GM19328 (cell line): ENCODE results near the gene FAM83G.

Source experiments
- ATAC-seq: cut with Tn5 transposase; IDR thresholded peaks from one replicate; pipeline ENCODE4 v1.9.1; 2021; ENCODE audit warnings: mild to moderate bottlenecking, moderate library complexity; ENCODE audit not compliant: unreplicated experiment

Gene FAM83G

DNA sequence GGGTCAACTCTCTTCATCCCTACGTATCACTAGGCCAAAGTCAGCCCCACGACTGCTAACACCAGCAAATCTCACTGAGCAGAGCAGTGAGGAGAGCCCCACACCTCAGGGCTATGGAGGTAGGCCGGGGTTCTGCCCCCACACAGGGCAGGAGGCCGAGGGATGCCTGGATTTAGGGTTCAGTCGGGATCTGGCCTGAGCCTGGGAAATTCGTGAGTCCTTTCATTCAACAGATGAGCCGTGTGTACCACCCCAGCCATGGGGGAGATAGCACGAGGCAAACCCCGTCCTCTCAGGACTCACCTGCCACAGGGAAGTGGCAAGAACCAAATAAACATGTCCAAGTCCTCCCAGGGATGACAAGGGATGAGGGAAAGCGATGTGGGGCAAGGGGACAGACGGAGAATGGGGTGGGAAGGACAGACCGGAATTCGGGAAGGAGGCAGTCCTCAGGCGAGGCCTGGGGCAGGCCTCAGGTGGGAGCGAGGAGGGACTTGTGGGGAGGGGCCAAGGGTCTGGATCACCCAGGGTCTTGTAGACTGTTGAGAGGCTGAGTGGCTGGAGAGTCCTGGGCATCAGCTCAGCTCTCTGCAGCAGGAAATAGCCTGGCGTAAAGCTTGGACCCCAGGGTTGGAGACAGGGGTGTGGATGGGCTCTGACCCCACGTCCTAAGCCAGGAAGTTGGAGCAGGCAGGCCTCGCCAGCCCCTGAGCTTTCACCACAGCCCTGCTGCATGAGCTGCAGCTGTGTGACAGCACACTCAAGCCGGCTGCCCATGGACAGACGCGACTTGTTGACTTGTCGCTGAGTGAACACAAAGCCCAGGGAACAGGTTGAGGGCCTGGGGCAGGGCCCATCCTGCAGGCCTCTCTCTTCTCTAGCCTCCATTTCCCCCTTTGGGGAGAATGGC lies 7.9 kb upstream of the FAM83G start:
- no peak for ATAC-seq

DNA sequence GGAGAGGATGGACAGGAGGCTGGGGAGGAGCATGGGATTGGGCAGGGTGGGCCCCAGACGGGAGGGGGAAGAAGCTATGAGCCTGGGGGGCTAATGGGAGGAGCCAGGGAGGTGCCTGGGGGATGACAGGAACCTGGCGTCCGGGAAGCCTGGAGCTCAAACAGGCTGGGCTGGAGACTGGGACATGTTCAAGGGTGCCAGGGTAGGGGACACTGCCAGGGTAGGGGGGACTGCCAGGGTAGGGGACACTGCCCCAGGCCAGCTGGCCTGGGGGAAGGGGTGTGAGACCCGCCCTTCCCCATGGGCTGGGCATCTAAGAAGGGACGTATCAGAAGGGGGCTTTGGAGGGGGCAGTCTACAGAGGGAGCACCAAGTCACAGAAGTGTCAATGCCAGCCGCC lies 7.0 kb upstream of the FAM83G start:
- no peak for ATAC-seq

DNA sequence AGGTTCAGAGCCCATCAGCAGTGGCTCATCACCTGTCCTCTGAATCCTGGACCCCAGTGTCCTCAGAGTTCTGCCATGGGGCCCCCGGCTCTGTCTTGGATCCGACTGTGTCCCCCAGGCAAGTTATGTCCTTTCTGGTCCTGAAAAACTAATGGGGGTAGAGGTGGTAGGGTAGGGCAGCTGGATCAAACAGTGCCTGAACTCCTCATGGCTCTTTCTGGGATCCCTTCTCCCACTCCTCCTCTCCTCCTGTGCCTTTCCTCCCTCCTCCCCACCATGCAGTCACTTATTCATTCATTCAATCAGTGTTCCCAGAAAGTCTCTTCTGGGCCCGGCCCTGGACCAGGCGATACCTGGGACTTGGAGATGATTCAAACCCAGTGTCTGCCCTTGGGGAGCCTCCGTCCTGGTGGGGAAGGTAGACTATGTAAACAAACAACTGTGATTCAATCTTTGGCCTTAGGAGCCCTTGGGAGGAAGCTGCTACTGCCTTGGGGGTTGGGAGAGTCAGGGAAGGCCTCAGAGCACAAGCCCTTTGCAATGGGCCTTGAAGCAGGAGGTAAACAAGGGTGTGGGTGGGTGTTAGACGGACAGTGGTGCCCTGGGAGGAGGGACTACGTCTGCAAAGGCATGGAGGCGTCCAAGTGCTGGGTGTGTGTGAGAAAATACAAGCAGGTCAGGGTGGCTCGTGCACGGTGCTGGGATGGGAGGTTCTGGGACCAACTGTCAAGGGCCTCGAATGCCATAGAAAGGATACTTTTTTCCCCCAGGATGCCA lies 6.4 kb upstream of the FAM83G start:
- no peak for ATAC-seq

DNA sequence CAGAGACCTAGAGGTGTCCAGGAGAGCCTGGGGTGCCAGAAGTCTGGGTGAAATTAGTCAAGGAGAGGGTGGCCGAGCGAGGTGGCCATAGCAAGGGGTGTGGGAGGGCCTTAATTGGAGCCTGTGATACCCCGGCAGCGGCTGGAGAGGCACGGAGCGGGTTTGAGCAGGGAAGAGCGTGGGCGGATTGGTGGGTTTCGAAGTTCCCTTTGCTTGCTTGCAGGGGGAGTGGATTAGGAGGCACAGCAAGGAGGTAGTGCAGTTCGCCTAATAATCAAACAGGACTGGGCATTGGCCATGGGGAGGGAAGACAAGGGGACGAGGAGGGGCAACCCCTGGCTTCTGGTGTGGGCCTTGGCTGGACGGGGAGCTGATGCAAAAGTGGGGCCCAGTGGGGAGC lies 5.4 kb upstream of the FAM83G start:
- no peak for ATAC-seq

DNA sequence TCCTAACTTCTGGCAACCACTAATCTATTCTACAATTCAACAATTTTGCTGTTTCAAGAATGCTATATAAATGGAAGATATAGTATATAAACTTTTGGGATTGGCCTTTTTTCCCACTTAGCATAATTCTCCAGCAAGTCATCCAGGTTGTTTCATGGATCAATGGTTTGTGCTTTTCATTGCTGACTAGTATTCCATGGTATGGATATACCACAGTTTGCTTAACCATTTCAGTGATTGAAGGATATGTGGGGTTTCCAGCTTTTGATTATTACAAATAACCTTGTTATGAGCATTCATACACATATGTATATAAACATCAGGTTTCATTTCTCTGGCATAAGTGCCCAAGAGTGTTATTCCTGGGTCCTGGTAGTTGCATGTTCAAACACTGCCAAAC lies 2.1 kb upstream of the FAM83G start:
- ATAC-seq: no peak

DNA sequence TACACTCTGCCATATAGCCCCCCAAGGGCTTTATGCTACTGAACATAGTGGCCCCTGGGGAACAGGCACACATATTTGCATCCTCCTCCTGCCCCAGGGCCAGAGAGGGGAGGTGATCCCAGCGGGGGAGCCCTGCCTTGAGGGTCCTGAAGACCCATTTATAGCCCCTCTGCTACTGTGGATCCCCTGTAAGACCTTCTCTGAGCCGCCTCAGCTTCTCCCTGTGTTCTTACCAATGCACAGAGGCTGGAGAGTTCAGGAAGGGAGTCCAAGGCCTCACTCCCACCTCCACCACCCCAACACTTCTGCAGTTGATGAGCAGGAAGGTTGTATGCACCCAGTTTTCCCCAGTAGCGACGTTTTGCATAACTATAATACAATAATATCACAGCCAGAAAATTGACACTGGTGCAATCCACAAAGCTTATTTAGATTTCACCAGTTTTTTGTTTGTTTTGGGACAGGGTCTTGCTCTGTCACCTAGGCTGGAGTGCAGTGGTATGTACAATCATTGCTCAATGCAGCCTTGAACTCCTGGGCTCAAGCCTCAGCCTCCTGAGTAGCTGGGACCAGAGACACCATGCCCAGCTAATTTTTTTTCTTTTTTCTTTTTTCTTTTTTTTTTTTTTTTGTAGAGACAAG lies 1.3 kb upstream of the FAM83G start:
- ATAC-seq: no peak

DNA sequence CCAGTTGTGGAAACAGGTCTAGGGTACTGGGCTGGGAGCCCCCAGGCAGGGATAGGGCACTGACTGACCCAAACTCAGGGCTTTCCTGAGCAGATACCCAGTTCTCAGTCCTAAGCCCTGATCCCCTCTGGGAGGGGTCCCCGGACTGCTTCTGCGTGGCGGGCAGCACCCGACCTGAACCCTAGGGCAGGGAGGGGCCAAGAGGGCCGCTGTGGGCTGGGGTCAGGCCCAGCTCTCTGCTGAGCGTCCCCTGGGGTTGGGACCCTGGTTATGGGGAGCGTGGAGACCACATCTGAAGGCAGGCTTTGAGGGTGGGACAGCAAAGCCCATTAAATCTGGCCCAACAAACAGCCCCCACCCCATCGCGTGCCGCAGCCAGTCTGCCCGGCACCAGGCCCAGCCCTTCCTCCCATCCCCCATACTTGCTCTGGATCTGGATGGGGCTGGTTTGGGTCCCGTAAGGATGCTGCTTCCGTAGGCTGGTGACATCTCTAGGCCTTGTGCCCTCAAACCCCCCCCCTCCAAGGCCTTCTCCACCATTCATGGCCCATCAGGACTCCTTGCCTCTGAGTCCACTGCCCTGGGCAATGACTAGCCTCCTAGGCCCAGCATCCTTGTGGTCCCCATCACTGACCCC lies 691 bp upstream of the FAM83G start:
- ATAC-seq: no peak

DNA sequence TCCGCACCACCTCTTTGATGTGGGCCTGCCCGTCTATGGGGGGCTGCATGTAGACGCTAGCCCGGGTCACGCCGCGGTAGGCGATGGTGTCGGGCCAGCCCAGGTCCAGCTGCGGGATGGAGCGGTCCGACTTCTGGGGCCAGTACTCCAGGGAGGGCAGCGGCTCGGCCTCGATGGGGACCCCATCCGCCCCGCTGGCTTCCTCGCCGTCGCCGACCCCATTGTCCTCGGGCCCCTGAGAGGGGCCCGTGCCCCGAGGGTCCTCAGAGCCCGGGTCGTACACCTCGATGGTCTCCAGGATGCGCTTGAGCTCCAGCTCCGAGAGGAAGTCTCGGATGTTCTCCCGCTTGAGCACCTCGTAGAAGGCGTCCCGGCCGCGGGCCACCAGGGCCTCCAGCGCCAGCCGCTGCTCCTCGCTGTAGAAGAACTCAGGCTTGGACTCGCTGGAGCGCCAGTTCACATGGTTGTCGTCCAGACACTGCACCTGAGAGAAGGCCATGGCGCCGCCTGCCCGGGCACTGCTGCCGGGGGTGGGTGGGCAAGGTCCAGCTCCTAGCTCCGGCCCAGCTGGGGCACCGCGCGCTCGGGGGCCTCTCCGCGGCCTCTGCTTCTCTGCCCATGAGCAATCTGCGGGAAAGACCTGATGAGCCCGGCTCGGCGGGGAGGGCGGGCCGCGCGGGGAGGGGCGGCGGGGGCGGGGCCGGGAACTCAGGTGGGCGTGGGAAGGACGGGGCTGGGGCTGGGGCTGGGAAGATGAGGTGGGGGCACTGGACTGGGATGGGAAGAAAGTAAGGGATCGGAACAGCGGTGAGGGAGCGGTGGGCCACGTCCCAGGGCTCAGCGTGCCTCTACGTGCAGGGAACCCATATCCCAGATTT lies 782 bp downstream of the FAM83G start:
- ATAC-seq: no peak

DNA sequence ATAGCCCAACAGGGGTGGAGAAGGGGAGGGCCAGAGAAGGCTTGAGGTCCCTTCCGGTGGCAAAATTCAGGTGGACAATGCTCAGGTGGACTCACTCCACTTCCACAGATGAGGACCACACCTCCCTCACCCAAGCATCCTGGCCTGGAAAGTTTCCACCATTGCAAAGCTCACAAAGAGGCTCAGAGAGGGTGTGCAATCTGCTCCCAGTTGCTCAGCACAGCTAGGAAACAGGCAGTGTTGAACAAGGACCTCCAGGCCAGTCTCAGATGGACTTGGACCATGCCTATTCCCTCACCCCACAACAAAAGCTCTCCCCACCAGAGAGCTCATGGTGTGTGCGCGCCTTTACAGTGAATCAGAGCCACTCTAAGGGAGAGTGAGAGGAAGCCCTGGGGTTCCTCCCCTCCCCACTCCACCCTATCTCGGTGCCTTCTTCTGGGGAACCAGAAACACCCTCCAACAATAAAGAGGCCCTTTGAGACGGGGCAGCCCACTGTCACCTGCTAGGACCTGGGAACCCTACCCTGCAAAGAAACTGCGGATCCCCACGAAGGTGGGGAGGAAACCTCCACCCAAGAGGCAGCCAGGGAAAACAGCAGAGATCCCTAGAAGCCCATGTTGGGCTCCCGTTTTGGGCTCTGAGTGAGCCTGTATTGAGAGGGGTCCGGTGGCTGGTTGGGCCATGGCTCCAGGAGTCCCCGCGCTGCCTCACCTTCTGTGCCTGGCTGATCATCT lies 1.6 kb downstream of the FAM83G start:
- no peak for ATAC-seq

DNA sequence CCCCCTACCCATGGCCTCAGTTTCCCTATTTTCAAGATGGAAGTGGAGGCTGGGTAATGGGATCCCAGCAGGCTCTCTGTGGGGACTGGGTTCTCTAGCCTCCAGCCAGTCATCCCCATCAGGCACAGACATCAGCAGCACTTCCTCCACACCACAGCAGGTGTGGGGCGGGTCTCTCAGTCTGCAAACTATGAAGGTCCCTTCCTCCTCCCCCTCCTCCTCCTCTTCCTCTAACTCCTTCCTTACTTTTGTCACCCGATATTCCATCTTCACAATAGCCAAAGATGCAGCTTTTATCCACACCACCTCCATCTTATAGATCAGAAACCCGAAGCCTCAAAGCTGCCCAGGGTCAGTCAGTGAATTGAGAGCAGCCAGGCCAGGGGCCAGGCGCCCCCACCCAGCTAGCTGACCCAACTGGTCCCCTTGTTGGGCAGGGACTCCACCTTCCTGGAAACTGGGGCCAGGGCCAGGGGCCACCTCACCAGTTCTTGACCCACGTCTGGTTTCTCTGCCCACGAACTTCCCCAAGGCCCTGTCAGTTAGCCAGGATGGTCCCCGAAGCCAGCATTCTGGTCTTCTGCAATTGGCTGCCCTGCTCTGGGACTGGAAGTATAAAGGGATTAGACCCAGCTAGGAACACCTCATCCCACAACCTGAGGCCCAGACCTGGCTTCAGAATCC lies 2.5 kb downstream of the FAM83G start:
- ATAC-seq: no peak

DNA sequence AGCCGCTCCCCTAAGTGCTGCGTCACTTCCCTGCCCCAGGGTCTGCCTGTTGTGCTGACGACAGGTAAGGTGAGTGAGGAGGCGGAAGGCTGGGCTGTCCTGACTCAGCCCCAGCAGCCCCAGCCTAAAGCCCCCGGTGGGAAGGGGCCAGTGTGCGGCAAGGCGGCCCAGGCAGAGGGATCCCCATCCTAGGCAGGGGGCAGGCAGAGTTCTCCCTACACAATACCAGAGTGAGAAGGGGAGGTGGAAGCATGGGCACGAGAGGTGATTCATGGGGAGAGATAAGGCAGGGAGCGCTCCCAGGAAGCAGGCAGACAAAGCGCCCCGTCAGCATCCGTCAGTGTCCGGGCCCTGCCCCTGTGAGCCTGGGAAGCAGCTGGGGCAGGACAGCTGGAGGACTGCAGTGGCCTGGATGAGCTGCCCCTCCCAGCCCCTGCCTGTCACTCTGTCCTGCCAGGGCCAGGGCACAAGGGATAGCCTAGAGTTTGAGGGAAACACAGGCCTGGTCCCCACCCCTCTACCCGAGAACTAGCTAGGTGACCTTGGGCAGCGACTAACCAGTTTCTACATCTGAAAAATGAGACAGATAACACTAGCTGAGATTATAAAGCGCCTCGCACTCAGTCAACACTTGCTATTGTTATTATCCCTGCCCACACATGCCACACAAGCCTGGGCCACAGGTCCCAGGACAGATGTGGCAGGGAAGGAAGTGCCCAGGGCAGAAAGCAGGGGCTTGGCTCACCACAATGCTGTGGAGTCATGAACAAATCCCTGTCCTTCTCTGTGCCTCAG lies 3.8 kb downstream of the FAM83G start:
- ATAC-seq: no peak

DNA sequence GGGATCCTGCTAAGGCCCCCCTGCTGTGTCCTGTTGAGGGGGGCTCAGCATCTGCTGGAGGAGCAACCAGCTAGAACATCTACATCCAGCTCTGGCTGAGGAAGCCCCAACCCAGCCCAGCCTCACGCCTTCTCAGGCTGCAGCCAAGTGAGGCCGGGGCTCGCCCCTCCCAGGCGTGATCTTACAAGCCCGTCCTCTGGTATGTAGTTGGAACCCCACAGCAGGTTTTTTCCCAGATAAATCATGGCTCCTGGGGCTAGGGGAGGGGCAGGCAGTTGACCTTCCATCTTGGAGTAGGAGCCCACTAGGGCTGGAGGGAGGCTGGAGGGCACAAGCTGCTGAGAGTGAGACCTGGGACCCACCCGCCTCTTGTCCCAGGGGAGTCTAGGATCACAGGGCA lies 4.7 kb downstream of the FAM83G start:
- no peak for ATAC-seq

DNA sequence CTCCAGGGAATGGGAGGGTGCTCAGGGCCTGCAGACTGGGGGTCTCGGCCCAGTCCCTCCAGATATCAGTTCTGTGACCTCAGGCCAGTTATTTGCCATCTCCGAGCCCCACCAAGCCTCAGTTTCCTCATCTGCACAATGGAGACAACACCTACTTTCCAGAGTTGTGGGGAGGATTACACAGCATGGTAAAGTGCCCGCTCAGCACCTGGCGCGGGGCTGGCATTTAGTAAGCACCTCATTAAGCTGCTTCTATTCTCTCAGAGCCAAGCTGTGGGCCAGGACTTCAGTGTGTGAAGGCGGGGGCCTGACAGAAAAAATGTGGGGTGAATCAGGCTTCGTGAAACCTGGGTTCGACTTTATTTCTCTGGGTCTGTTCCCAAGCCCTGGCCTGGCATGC lies 5.2 kb downstream of the FAM83G start:
- no peak for ATAC-seq

DNA sequence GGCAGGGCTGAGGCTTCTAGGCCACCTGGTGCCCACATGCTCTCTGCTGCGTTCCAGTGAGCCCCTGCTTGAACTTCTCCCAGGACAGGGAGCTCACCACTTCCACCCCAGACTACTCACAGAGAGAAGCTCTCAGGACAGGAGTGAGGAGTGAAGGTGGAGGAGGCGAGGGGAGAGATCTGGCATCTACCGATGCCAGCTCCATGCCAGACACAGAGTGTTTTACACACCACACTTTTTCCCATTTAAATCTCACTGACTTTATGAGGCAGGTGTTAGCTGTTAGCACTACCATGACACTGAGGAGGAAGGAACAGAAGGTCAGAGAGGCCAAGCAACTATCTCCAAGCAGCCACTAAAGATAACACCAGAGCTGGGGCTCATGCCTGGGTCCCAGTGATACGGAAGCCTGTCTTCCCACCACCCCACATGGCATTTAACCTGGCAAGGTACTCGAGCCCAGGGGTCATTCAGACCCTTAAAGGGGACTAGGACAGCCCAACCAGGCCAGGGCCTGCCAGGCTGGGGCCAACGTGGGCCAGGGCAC lies 6.8 kb downstream of the FAM83G start:
- no peak for ATAC-seq

DNA sequence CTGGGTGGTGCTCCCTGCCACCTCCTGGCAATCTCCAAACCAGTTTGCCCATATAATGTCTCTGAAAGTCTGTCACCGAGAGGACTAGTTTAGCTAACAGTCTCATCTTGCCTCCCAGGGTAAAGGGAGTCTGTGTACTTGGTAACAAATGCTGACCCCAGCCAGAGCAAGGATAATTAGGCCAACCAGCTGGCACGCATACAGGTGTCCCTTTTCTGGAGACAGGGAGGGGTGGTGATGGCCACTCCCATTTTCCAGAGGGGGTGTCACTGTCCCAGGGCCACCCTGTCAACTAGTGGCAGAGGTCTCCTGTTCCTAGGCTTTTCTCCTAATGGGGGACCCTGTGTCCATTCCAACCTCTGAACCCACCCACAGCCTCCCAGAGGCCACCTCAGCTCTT lies 8.1 kb downstream of the FAM83G start:
- ATAC-seq: no peak

DNA sequence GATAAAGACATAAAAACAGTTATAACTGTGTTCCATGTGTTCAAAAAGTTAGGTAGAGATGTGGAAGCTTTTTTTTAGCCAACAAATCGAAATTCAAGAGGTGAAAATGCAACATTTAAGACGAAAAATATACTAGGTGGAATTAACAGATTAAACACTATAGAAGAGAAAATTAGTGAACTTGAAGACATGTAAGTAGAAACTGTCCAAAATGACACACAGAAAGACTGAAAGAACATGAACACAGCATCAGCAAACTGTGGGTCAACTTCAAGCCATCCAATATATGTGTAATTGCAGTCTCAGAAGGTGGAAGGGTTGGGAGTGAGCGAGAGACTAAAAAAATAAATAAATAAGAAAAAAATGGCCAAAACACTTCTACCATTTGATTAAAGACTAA lies 9.3 kb downstream of the FAM83G start:
- no peak for ATAC-seq

DNA sequence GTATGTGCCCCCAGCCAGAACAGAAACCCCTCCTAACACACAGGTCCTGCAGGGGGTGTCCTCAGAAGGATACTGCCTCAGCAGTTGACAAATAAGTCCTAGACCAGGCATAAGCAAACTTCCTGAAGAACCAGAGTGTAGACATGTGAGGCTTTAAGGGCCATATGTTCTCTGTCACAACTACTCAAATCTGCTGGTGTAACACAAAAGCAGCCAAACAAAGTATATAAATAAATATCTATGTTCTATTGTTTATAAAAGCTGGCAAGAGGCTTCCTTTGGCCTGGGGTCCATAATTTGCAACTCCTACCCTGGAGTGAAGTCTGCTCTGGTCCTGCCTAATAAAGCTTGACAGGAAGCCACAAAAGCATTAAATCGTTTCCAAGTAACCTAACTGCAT lies 9.9 kb downstream of the FAM83G start:
- ATAC-seq: no peak
